Suprapubic skin (tissue), 4 donors: ENCODE results near the gene ZNF407. TPM values are rescaled to one million over a fixed set of nuclear protein-coding genes. Genes with fewer than 3 reads are reported as not detected.

Experiments used
- DNase-seq, 2 donors: peaks; one replicate each; pipeline ENCODE4 v3.0.0-alpha.2; 2019; ENCODE audit warnings: low spot score in 2 of 2
- H3K27ac ChIP-seq: fragments of 200-600 bp; sonication (generic); one replicate; pipeline ENCODE4 v1.5.1; 2019
- H3K27me3 ChIP-seq: fragments of 200-600 bp; sonication (generic); one replicate; pipeline ENCODE4 v1.5.1; 2019
- H3K36me3 ChIP-seq: fragments of 200-600 bp; sonication (generic); one replicate; pipeline ENCODE4 v1.5.1; 2019
- H3K4me1 ChIP-seq: fragments of 200-600 bp; sonication (generic); one replicate; pipeline ENCODE4 v1.5.1; 2019
- H3K4me3 ChIP-seq: fragments of 200-600 bp; sonication (generic); one replicate; pipeline ENCODE4 v1.5.1; 2019; ENCODE audit warnings: mild to moderate bottlenecking
- H3K9me3 ChIP-seq: fragments of 200-600 bp; sonication (generic); one replicate; pipeline ENCODE4 v1.5.1; 2019
- EP300 ChIP-seq: sonication (generic); formaldehyde crosslinking; IDR thresholded peaks from one replicate; pipeline ENCODE4 v1.6.1; 2017; ENCODE audit warnings: antibody characterized with exemption
- POLR2A ChIP-seq, 2 donors: fragments of 450-650 bp; IDR thresholded peaks; one replicate each; pipeline ENCODE4 v1.6.1; 2017; ENCODE audit warnings: antibody characterized with exemption in 2 of 2, mild to moderate bottlenecking in 2 of 2, moderate library complexity in 2 of 2
- POLR2AphosphoS5 ChIP-seq, 3 donors: sonication (generic); formaldehyde crosslinking; IDR thresholded peaks; one replicate each; pipeline ENCODE4 v1.6.1; 2017; ENCODE audit warnings: antibody characterized with exemption in 3 of 3
- WGBS: methylation state at CpG from one replicate; pipeline ENCODE4 v1.1.5; 2018; 5-methylcytosine and 5-hydroxymethylcytosine counted together
- total RNA-seq, 4 donors: library from RNA; depleted of rRNA; stranded (reverse); fragments of >200 nt; gene quantifications; one replicate each; pipeline ENCODE4 v1.1.0, GENCODE V29; 2016
- TF ChIP-seq, protein P1 (sequence below), 2 donors: fragments of 200-600 bp in 1 of 2; fragments of 450-650 bp in 1 of 2; sonication (generic) in 1 of 2; IDR thresholded peaks; one replicate each; pipeline ENCODE4 v1.5.1; 2016 to 2019; ENCODE audit warnings: antibody characterized with exemption in 2 of 2, mild to moderate bottlenecking in 1 of 2, moderate library complexity in 1 of 2

ZNF407 gene
- total RNA-seq, 4 donors from 2014 or later: 10.7 to 22.1 (median 13.8) TPM

DNA sequence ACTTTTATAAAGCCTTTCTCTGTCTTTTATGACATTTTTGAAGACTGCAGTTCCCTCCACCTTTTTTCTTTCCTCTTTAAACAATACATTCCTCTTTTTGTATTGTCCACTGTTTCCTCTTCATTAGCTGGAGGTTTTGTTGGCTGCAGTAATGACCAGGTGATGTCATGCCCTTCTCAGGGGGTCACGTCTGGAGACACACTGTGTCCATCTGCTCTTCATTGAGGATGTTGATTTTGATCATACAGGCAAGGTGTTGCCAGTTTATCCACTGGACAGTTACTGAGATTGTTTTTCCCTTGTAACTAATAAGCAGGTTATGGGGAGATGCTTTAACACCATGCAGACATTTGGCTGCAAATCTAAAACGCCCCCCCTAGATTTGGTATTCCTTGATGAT is 19.8 kb downstream of the ZNF407 start:
- DNase-seq: no peak
- TF ChIP-seq POLR2A (IDR thresholded peaks at IDR 0.05): no peak
- TF ChIP-seq, protein P1, sequence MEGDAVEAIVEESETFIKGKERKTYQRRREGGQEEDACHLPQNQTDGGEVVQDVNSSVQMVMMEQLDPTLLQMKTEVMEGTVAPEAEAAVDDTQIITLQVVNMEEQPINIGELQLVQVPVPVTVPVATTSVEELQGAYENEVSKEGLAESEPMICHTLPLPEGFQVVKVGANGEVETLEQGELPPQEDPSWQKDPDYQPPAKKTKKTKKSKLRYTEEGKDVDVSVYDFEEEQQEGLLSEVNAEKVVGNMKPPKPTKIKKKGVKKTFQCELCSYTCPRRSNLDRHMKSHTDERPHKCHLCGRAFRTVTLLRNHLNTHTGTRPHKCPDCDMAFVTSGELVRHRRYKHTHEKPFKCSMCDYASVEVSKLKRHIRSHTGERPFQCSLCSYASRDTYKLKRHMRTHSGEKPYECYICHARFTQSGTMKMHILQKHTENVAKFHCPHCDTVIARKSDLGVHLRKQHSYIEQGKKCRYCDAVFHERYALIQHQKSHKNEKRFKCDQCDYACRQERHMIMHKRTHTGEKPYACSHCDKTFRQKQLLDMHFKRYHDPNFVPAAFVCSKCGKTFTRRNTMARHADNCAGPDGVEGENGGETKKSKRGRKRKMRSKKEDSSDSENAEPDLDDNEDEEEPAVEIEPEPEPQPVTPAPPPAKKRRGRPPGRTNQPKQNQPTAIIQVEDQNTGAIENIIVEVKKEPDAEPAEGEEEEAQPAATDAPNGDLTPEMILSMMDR (IDR thresholded peaks at IDR 0.05): no peak
- TF ChIP-seq POLR2AphosphoS5 (IDR thresholded peaks at IDR 0.05): no peak
- no peak for TF ChIP-seq EP300
- WGBS: 77% methylated on average over 2 of the region's 2 CpGs
- Histone ChIP-seq H3K27me3 (no peaks in the 10 kb centered on the region), H3K9me3 (no peaks in the 10 kb centered on the region), H3K27ac (no peak overlapping the region), H3K36me3 (no peaks in the 10 kb centered on the region), H3K4me3 (no peak overlapping the region), H3K4me1 (no peaks in the 10 kb centered on the region)

DNA sequence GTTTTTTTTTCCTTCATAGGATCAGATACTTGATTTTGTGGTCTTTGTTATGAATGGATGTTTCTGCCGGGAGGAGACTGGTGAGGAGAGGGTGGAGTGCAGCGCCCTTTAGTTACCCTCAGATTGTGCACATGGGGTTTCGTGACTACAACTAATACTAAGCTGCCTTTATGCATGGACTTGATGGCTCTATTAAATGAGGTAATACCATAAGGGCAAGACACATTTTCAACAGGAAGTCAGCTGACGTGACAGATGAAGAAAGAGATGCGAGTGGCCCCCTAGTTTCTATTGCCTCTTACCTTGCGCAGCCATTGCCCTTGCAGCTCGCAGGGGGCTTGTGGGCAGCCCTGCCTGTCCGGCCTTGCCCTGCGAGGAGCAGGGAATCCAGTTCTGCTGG is 24.4 kb downstream of the ZNF407 start:
- DNase-seq: no peak
- Histone ChIP-seq H3K9me3 (no peaks in the 10 kb centered on the region), H3K27ac (no peak overlapping the region), H3K36me3 (no peaks in the 10 kb centered on the region), H3K4me1 (no peaks in the 10 kb centered on the region), H3K27me3 (no peaks in the 10 kb centered on the region), H3K4me3 (no peak overlapping the region)
- 88% methylated on average over 9 of the region's 9 CpGs for WGBS
- TF ChIP-seq EP300 (no peak), POLR2AphosphoS5 (IDR thresholded peaks at IDR 0.05) (no peak), POLR2A (IDR thresholded peaks at IDR 0.05) (no peak)
- TF ChIP-seq, protein P1 (IDR thresholded peaks at IDR 0.05): no peak

DNA sequence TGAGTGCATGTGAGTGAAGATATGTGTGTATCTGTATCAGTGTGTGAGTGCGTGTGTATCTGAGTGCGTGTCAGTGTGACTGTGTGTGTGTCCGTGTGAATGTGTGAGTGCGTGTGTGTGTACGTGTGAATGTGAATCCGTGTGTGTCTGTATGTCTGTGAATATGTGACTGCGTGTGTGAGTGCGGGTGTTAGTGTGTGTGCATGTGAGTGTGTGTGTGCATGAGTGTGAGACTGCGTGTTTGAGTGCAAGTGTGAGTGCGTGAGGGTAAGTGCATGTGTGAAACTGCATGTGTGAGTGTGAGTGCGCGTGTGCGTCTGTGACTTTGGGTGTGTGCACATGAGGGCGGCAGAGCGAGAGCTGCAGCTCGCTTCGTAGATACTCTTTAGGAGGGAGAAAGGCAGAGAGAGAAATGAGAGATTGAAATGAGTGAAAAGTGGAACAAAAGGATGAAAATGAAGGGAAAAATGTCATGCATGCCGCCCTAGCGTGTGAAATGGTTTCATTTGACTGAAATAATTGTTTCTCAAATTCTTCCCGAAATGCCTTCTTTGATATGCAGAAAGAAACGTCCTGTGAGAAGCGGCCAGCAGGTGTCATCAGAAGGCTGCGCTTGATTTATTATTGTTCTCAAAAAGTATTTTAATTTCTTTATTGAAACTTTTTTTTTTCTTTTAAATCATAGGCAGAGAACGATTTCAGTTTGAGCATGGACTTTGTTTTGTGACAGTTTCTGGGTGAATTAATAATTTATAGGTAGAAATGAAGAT is 25.6 kb downstream of the ZNF407 start:
- DNase-seq: no peak
- no peaks in the 10 kb centered on the region for H3K27me3 ChIP-seq
- no peaks in the 10 kb centered on the region for H3K9me3 ChIP-seq
- H3K36me3 ChIP-seq: no peaks in the 10 kb centered on the region
- no peak for TF ChIP-seq POLR2AphosphoS5 (IDR thresholded peaks at IDR 0.05)
- no peak for TF ChIP-seq EP300
- TF ChIP-seq POLR2A (IDR thresholded peaks at IDR 0.05): no peak
- TF ChIP-seq, protein P1 (IDR thresholded peaks at IDR 0.05): no peak
- no peaks in the 10 kb centered on the region for H3K4me1 ChIP-seq
- no peak overlapping the region for H3K4me3 ChIP-seq
- WGBS: 71% methylated on average over 24 of the region's 24 CpGs
- no peak overlapping the region for H3K27ac ChIP-seq

DNA sequence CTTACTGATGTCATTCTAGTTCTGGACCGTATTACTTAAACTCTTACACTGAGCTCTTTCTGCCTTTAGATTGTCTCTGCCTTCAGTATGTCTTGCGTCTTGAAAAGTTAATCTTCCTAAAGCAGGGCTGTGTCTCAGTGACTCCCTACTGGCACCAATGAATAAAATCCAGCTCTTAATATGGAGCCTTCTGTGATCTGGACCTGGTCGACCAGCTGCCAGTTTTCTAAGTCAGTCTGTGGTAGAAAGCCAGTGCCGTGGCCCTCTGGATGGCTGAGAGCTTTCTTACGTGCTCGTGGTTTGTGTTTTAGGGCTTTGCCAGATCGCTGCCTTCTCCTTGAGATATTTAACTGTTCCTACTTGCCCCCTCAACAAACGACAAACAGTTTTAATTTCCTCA is 26.8 kb downstream of the ZNF407 start:
- Histone ChIP-seq H3K4me1 (no peaks in the 10 kb centered on the region), H3K4me3 (no peak overlapping the region), H3K9me3 (no peaks in the 10 kb centered on the region), H3K27me3 (no peaks in the 10 kb centered on the region), H3K36me3 (no peaks in the 10 kb centered on the region), H3K27ac (no peak overlapping the region)
- TF ChIP-seq EP300: no peak
- no peak for TF ChIP-seq POLR2AphosphoS5 (IDR thresholded peaks at IDR 0.05)
- TF ChIP-seq, protein P1 (IDR thresholded peaks at IDR 0.05): no peak
- no peak for TF ChIP-seq POLR2A (IDR thresholded peaks at IDR 0.05)
- no peak for DNase-seq
- WGBS: 81% methylated on average over 8 of the region's 8 CpGs

DNA sequence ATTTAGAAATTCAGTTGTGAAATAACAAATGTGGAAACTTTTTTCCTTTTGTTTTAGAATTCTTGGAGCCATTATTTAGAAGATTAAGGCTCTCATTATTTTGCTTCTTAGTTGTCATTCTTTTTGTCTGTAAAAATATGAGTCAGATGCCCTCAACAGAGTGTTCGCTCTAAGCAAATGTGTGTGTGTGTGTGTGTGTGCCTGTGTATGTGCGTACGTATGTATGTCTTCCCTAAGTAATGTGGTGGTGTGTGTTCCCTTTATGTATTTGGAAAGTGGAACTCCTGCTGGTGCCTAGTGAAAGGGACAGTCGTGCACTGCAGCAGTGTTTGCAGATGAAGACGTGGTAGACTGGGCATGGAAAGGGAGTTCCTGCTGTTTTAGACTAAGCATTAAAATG is 27.5 kb downstream of the ZNF407 start:
- Histone ChIP-seq H3K9me3 (no peaks in the 10 kb centered on the region), H3K27ac (no peak overlapping the region), H3K4me3 (no peak overlapping the region), H3K27me3 (no peaks in the 10 kb centered on the region), H3K4me1 (no peaks in the 10 kb centered on the region), H3K36me3 (no peaks in the 10 kb centered on the region)
- WGBS: 76% methylated on average over 5 of the region's 5 CpGs
- no peak for DNase-seq
- TF ChIP-seq EP300: no peak
- TF ChIP-seq POLR2AphosphoS5 (IDR thresholded peaks at IDR 0.05): no peak
- TF ChIP-seq POLR2A (IDR thresholded peaks at IDR 0.05): no peak
- TF ChIP-seq, protein P1 (IDR thresholded peaks at IDR 0.05): no peak
